Karpas-422 (cell line): Measurements from ENCODE around the gene MYLK. TPM values are rescaled to one million over a fixed set of nuclear protein-coding genes. Genes with fewer than 3 reads are reported as not detected.

Experiments used
- DNase-seq: peaks from one replicate; pipeline ENCODE4 v3.0.0-alpha.2; 2015
- H2AFZ ChIP-seq: fragments of 200-600 bp; sonication (generic); 2 replicates; pipeline ENCODE4 v1.6.1; 2014; ENCODE audit warnings: antibody characterized with exemption, low read length, mixed read lengths
- H3K27ac ChIP-seq: fragments of 200-600 bp; sonication (generic); 2 replicates; pipeline ENCODE4 v1.5.1; 2014; ENCODE audit warnings: mild to moderate bottlenecking, low read length, moderate library complexity
- H3K27me3 ChIP-seq: fragments of 200-600 bp; sonication (generic); 2 replicates; pipeline ENCODE4 v1.6.1; 2014; ENCODE audit warnings: low read length, mixed read lengths
- H3K36me3 ChIP-seq: fragments of 200-600 bp; sonication (generic); 2 replicates; pipeline ENCODE4 v1.6.1; 2014; ENCODE audit warnings: low read length, mixed read lengths; ENCODE audit not compliant: insufficient read depth
- H3K4me1 ChIP-seq: fragments of 200-600 bp; sonication (generic); 2 replicates; pipeline ENCODE4 v1.6.1; 2014; ENCODE audit warnings: mild to moderate bottlenecking, low read length, mixed read lengths
- H3K4me2 ChIP-seq: fragments of 200-600 bp; sonication (generic); 2 replicates; pipeline ENCODE4 v1.6.1; 2014; ENCODE audit warnings: low read length, low read depth, mild to moderate bottlenecking; ENCODE audit not compliant: poor library complexity, severe bottlenecking
- H3K4me3 ChIP-seq: fragments of 200-600 bp; sonication (generic); 2 replicates; pipeline ENCODE4 v1.5.1; 2014; ENCODE audit warnings: mild to moderate bottlenecking, antibody characterized with exemption, low read length, mixed read lengths
- H3K79me2 ChIP-seq: fragments of 200-600 bp; sonication (generic); 2 replicates; pipeline ENCODE4 v1.6.1; 2014; ENCODE audit warnings: mild to moderate bottlenecking, low read length, mixed read lengths
- H3K9ac ChIP-seq: fragments of 200-600 bp; sonication (generic); 2 replicates; pipeline ENCODE4 v1.6.0; 2014; ENCODE audit warnings: low read length
- H3K9me2 ChIP-seq: fragments of 200-600 bp; sonication (generic), shearing (Covaris generic); replicated peaks from 2 replicates; pipeline ENCODE4 v1.6.0; 2014; ENCODE audit warnings: mild to moderate bottlenecking, low read length, moderate library complexity; ENCODE audit not compliant: insufficient read depth
- H3K9me3 ChIP-seq: fragments of 300-700, 200-600 bp; sonication (generic); 2 replicates; pipeline ENCODE4 v1.6.1; 2014; ENCODE audit warnings: low read length, mixed read lengths
- H4K20me1 ChIP-seq: fragments of 200-600 bp; sonication (generic); 2 replicates; pipeline ENCODE4 v1.6.1; 2014; ENCODE audit warnings: mild to moderate bottlenecking, antibody characterized with exemption, low read length, low read depth; ENCODE audit not compliant: insufficient read depth
- total RNA-seq: library from RNA; depleted of rRNA; stranded (reverse); fragments of >200 nt; shearing (Covaris generic); gene quantifications from 2 replicates; pipeline ENCODE4 v1.2.3, GENCODE V29; 2014; ENCODE audit warnings: low replicate concordance

The MYLK gene
- total RNA-seq, 1 experiment from 2014 or later, result 0.63 TPM

DNA sequence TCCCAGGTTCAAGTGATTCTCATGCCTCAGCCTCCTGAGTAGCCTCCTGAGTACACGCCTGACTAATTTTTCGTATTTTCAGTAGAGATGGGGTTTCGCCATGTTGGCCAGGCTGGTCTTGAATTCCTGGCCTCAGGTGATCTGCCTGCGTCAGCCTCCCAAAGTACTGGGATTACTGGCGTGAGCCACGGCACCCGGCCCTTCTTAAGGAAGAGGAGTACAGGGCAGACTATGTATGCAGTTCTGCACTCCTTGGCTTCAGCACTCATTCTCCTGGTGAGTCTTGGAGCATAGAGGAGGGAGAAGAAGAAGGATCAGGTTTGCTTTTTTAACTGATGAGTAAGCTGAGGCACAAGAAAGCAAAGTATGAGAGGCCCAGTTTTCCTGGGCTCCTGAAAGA is 199.5 kb downstream of the MYLK start:
- no peak for DNase-seq
- H3K4me2 ChIP-seq, result no peak overlapping the region
- H3K9ac ChIP-seq, result no peak overlapping the region

DNA sequence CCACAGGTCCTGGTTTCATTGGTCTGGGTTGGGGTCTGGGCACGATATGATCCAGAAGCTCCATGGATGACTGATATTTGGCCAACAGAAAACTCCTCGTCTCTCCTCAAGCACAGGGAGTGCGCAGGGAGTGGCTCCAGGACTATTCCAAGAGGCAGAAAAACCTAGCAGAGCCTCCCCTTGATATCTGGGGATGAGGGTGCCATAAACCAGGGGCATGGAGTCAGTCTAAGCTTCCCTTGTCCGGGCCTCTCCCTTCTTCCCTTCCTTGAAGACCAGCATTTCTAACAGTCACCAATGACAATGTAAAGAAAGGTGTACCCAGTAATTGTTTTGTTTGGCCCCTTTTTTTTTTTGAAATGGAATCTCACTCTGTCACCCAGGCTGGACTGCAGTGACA is 199.9 kb downstream of the MYLK start:
- Histone ChIP-seq H2AFZ (no peak overlapping the region), H3K4me2 (no peak overlapping the region), H4K20me1 (no peaks in the 10 kb centered on the region), H3K79me2 (no peaks in the 10 kb centered on the region), H3K9me3 (no peaks in the 10 kb centered on the region), H3K4me3 (no peak overlapping the region), H3K27me3 (no peaks in the 10 kb centered on the region), H3K9me2 (no peaks in the 10 kb centered on the region), H3K36me3 (no peaks in the 10 kb centered on the region), H3K27ac (no peak overlapping the region), H3K4me1 (no peaks in the 10 kb centered on the region), H3K9ac (no peak overlapping the region)
- DNase-seq, result no peak

More for the DNA sequence above, 199.5 kb downstream of the MYLK start:
- no peaks in the 10 kb centered on the region for H3K9me3 ChIP-seq
- H3K4me1 ChIP-seq, result no peaks in the 10 kb centered on the region
- H3K79me2 ChIP-seq, result no peaks in the 10 kb centered on the region
- no peaks in the 10 kb centered on the region for H4K20me1 ChIP-seq
- no peaks in the 10 kb centered on the region for H3K27me3 ChIP-seq
- no peak overlapping the region for H2AFZ ChIP-seq
- H3K27ac ChIP-seq, result no peak overlapping the region
- H3K36me3 ChIP-seq, result no peaks in the 10 kb centered on the region
- H3K9me2 ChIP-seq, result no peaks in the 10 kb centered on the region
- H3K4me3 ChIP-seq, result no peak overlapping the region

DNA sequence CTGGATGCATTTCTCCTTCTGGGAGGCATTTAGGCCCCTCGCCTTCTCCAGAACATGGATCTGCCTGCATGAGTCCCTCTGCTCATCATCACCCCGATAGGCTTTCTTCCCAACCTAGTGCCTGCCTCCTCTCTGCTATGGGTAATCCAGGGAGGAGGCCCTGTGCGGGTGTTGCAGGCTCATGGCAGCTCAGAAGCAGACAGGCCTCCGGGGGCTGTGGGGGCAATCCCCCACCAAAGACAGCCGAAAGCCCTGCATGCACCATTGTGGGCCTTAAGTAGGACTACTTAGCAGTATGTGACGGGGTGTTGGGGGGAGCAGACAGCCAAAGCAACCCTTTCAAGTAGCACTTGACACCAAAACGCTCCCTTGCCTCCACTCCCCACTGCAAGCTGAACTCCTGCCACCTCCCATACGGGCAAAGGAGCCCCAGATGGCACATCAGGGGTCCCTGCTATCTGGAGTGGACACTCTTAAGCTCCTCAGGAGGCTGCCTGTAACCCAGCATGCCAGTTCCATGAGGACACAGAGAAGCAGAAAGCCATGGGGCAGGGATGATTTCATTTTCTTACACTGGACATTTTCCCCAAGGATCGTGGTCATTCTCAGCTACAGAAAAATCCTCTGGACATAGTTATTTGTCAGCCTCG is 200.5 kb downstream of the MYLK start:
- Histone ChIP-seq H3K27me3 (no peaks in the 10 kb centered on the region), H2AFZ (no peak overlapping the region), H4K20me1 (no peaks in the 10 kb centered on the region), H3K4me2 (no peak overlapping the region), H3K27ac (no peak overlapping the region), H3K36me3 (no peaks in the 10 kb centered on the region), H3K4me3 (no peak overlapping the region), H3K9me2 (no peaks in the 10 kb centered on the region), H3K9me3 (no peaks in the 10 kb centered on the region), H3K4me1 (no peaks in the 10 kb centered on the region), H3K79me2 (no peaks in the 10 kb centered on the region), H3K9ac (no peak overlapping the region)
- no peak for DNase-seq

DNA sequence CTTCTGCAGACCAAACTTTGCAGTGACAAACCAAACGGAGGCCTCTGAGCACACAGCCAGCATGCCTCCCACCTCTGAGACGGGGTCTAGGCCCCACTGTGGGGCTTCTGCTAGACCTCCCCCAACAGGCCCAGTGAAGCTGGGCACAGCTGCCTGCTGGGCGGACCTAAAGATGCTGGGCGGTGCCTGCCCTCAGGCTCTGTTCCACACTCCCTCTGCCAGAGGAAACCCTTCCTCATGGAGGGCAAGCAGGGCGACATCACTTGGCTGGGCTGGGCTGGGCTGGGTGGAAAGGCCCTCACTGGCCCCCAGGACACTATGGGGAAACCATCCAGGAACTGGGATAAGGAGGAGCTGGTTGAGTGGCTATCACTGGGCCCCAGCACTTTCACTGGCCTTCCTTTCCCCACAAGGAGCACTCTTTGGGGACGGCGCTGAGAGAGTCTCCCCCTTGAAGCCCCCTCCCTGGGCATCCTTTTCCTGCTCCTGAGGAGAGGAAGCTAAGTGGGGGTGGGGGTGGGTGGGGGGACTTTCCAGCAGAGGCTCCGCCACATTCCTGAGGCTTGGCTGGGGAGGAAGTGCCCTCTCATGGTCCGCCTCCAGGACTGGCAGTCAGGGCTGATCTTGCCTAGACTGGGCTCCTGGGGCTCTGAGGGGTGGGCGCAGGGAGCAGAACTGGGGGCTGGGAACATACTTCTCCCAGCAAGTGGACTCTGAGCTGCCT is 201.2 kb downstream of the MYLK start:
- H3K27me3 ChIP-seq, result no peaks in the 10 kb centered on the region
- H3K9me3 ChIP-seq, result no peaks in the 10 kb centered on the region
- no peak for DNase-seq
- H3K36me3 ChIP-seq, result no peaks in the 10 kb centered on the region
- H3K4me1 ChIP-seq, result no peaks in the 10 kb centered on the region
- H4K20me1 ChIP-seq, result no peaks in the 10 kb centered on the region
- no peak overlapping the region for H3K4me3 ChIP-seq
- no peak overlapping the region for H3K27ac ChIP-seq
- H3K9ac ChIP-seq, result no peak overlapping the region
- no peaks in the 10 kb centered on the region for H3K9me2 ChIP-seq
- H3K4me2 ChIP-seq, result no peak overlapping the region
- no peak overlapping the region for H2AFZ ChIP-seq
- H3K79me2 ChIP-seq, result no peaks in the 10 kb centered on the region

DNA sequence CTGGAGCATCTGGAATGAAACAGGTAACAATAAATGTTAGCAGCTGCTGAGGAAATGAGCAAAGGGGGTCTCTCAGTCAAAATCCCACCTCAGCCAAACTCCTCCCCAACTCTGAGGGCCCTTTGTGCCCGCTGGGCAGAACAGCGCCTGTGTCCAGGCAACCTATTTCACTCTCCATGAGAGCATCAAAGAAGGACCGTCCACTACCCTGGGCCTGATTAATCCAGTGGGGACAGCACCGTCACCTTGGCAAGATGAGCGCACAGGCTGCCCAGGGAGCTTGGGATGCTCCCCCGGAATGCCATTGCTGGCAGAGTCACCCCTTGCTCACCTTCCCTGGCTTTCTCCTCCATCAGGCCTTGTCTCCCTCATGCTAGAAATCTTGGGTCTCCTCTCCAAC is 201.8 kb downstream of the MYLK start:
- Histone ChIP-seq H3K79me2 (no peaks in the 10 kb centered on the region), H3K9me3 (no peaks in the 10 kb centered on the region), H3K4me1 (no peaks in the 10 kb centered on the region), H3K4me3 (no peak overlapping the region), H3K9me2 (no peaks in the 10 kb centered on the region), H4K20me1 (no peaks in the 10 kb centered on the region), H3K27me3 (no peaks in the 10 kb centered on the region), H3K36me3 (no peaks in the 10 kb centered on the region), H3K4me2 (no peak overlapping the region), H3K27ac (no peak overlapping the region), H2AFZ (no peak overlapping the region), H3K9ac (no peak overlapping the region)
- DNase-seq, result no peak

DNA sequence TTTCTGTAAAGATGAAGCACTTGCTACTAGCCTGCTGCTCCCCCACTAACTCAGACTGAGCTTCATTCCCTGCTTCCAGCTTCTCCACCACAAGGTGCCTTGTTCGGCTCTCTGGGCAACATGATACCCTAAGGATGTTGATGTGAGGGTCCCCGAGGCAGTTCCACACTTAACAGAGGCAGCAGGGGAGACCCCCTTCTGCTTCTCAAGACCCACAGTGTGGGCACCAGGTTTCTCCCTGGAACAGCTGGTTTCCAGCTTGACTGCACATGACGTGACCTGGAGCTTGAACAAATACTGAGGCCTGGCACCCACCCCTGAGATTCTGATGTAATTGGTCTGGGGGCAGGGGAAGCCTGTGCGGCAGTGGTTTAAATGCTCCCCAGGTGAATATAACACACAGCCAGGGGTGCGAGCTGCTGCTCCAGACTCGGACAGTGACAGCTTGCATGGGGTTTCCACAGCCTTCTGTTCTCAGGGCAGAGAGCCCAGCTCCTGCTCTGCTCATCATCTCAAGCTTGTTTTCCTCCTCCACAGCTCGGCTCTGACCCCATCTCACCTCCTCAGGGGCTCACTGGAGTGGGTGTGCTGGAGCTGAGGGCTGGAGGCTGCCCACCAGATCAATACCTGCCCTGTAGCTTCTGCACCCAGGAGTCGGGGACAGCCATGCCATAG is 204.3 kb downstream of the MYLK start:
- DNase-seq, result no peak
- no peak overlapping the region for H3K27ac ChIP-seq
- H3K9me3 ChIP-seq, result no peaks in the 10 kb centered on the region
- H3K9ac ChIP-seq, result no peak overlapping the region
- no peak overlapping the region for H3K4me3 ChIP-seq
- H4K20me1 ChIP-seq, result no peaks in the 10 kb centered on the region
- H3K4me2 ChIP-seq, result no peak overlapping the region
- no peak overlapping the region for H2AFZ ChIP-seq
- no peaks in the 10 kb centered on the region for H3K9me2 ChIP-seq
- H3K4me1 ChIP-seq, result no peaks in the 10 kb centered on the region
- H3K27me3 ChIP-seq, result no peaks in the 10 kb centered on the region
- no peaks in the 10 kb centered on the region for H3K79me2 ChIP-seq
- no peaks in the 10 kb centered on the region for H3K36me3 ChIP-seq

DNA sequence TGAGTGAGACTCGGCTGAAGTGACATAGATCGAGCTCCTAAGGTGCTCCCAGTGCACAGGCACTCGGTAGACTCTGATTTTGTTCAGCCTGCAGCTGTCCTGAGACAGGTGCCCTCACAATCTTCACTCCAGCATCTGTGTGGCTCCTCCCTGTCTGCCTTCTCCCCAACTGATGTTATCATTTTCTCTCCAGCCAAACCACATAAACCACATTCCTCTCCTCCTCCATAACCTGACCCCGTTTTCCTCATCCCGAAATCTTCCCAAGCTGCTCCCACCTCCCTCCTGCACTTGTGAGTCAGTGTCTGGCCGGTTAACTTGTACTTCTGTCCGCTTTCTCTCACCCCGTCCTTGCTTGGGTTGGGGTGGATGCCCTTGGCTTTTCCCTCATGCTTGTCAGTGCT is 206.0 kb downstream of the MYLK start:
- Histone ChIP-seq H3K27me3 (no peaks in the 10 kb centered on the region), H3K27ac (no peak overlapping the region), H2AFZ (no peak overlapping the region), H3K9ac (no peak overlapping the region), H3K4me3 (no peak overlapping the region), H3K4me1 (no peaks in the 10 kb centered on the region), H3K9me3 (no peaks in the 10 kb centered on the region), H3K9me2 (no peaks in the 10 kb centered on the region), H3K36me3 (no peaks in the 10 kb centered on the region), H3K79me2 (no peaks in the 10 kb centered on the region), H3K4me2 (no peak overlapping the region), H4K20me1 (no peaks in the 10 kb centered on the region)
- no peak for DNase-seq

DNA sequence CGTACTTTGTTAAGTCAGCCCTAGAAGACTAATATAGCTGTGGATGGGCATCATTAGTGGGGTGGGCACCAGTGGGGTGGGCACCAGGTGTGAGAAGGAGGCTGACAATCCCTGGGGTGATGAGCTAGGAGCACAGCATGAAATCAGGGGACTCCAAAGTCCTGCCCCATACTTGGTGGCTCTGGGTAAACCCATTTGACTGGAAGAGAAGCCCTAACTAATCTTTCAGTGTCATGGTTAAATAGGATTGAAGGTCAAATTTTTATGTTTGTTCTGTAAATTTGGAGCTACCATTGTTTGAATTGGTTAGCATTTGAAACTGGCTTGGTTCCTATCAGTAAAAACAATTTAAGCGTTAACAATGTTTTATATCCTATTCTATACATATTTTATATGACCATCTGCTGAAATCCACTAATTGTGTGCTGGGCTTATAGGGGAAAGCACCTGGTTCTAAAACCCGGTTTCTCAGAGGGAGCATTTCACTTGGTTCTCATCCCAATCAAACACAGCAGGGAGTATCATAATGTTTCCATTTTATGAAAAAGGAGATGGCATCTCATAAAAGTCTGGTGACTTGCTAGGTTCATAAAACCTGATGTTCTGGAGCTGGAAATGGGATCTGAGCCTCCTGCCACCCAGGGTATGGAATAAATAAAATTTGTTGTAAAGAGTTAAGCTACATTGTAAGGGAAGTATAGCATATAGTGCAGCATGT is 211.5 kb downstream of the MYLK start:
- no peak for DNase-seq

More for the DNA sequence above, 211.5 kb downstream of the MYLK start:
- no peak overlapping the region for H3K4me2 ChIP-seq
- no peak overlapping the region for H3K27ac ChIP-seq
- H3K36me3 ChIP-seq, result no peaks in the 10 kb centered on the region
- H2AFZ ChIP-seq, result no peak overlapping the region
- no peak overlapping the region for H3K9ac ChIP-seq
- no peaks in the 10 kb centered on the region for H3K4me1 ChIP-seq
- no peaks in the 10 kb centered on the region for H3K79me2 ChIP-seq
- H3K4me3 ChIP-seq, result no peak overlapping the region
- H3K9me3 ChIP-seq, result no peaks in the 10 kb centered on the region
- H4K20me1 ChIP-seq, result no peaks in the 10 kb centered on the region
- no peaks in the 10 kb centered on the region for H3K9me2 ChIP-seq
- no peaks in the 10 kb centered on the region for H3K27me3 ChIP-seq
